ENCODE data around the gene SDHB.
A peak's percentile ranks its signal among the peaks of the same experiment; 100 is the strongest.
"Not testable (repeated sequence)": the region's sequence is repeated elsewhere in the genome, so short reads cannot be mapped to it uniquely, and the experiment has no call there.

Gene SDHB

DNA sequence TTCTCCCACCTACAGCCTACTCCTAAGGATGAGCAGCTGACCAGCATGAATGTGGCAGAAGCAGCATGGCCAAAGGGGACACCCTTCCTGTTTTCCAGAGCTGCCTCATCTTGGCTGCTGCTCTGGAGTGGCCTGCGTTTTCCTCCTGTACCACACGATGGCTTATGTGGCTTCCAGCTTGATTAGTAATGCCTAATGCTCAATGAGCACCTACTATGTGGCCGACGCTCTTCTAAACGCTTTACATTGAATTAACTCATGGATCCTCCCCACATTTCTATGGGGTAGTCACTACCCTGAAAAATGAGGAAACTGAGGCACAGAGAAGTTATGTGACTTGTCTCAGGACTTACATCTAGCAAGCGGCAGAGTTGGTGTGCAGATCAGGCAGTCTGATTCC is 18.0 kb upstream of the SDHB start:
- DNase-seq, result no peak

- DNase-seq, result no peak
Measured at GRCh38 chr1:17070163-17070525, 16.3 kb upstream of the SDHB start.

- no peak for DNase-seq
Measured at GRCh38 chr1:17069452-17070162, 15.8 kb upstream of the SDHB start.

GRCh38 chr1:17068789-17069188 is 15.0 kb upstream of the SDHB start:
- DNase-seq, result no peak

DNA sequence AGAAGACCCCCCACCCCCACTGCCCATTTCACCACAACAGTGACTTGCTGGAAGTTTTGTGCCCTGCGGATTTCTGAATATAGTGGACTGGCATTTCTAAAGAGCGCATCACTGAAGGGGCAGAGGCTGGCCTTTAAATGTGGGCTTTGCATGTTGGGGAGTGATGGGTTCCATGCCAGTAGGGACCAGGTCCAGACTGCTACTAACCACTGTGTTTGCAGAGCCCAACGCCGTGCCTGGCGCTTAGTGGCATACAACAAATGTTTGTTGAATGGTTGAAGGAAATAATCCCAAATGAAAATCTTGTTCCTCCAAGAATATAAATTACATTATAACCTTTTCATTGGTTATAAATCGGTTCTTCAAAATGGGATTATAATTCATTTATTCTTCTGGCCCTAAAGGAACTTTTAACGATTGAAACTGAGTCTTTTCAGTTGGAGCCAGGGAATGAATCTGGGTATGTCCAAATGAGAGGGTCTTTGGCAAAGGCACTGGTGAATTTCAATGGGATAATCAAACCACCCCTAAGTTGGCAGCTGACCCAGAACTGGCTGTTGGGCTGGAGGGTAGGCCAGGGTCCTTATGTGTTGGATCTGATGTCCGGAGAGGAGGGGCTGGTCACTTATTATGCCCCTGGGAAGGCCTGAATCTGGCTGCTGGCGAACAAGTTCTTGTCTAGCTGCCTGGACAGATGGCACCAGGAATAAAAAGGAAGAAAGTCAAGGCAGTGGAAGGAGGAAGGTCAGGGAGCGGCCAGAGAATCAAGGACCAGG is 13.8 kb upstream of the SDHB start:
- DNase-seq, result no peak

DNA sequence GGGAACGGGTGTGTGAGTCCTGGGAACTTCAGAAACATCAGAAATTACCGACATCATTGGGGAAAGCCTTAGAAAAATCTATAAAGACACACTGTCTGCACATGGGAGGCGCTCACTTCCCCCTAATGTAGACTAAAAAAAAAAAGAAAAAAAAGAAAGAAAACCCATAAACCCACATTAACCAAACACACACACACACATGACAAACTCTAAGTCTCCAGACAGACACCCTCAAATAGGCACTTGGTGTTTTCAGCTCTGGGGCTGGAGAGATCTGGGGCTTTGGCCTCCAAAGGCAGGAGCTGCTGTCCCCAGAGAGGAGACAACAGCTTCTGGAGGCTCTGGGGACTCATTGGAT is 13.2 kb upstream of the SDHB start:
- DNase-seq, result no peak

- DNase-seq, result no peak
Measured at GRCh38 chr1:17066361-17067068, 12.7 kb upstream of the SDHB start.

DNA sequence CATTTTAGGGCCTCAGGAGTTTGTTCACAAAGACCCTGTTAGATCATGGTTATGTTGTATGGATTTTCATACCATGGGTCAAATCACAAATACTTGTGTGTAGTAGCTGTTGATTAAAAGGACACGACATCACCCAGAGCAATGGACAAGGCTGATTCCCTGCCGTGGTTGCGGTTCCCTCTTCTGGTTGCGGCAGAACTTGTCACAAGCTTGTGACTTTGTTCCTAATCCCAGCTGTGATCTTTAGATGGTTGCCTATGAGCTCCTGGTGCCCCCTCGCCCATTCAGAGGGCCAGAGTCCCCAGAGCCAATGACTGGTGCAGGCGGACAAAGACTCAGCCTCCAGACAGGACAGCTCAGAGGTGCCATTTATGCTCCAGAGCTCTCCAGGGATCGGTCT is 11.8 kb upstream of the SDHB start:
- no peak for DNase-seq

- DNase-seq, result not testable (repeated sequence)
Measured at GRCh38 chr1:17062751-17063150, 8.9 kb upstream of the SDHB start.

- DNase-seq, result no peak
Measured at GRCh38 chr1:17061892-17062291, 8.1 kb upstream of the SDHB start.

- DNase-seq, result no peak
Measured at GRCh38 chr1:17061486-17061885, 7.7 kb upstream of the SDHB start.

DNA sequence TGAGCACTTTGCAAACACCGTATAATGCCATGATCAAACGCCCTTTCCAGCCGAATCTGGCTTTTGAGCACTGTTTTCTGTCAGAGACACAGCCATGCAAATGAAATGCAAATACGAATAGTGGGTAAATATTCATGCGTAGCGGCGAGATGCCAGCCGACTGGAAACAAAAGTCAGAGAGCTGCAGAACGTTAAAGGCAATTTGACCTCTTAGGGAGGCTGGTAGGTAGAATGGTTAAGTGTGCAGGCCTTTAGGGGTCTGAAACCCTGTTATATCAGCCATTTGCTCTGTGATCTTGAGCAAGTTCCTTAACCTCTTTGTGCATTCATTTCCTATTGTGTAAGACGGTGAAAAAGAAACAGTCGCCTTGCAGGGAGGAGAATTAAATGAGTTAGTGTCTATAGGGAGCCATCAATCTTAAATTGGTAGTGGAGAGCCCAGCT is 6.5 kb upstream of the SDHB start:
- DNase-seq, result no peak

DNA sequence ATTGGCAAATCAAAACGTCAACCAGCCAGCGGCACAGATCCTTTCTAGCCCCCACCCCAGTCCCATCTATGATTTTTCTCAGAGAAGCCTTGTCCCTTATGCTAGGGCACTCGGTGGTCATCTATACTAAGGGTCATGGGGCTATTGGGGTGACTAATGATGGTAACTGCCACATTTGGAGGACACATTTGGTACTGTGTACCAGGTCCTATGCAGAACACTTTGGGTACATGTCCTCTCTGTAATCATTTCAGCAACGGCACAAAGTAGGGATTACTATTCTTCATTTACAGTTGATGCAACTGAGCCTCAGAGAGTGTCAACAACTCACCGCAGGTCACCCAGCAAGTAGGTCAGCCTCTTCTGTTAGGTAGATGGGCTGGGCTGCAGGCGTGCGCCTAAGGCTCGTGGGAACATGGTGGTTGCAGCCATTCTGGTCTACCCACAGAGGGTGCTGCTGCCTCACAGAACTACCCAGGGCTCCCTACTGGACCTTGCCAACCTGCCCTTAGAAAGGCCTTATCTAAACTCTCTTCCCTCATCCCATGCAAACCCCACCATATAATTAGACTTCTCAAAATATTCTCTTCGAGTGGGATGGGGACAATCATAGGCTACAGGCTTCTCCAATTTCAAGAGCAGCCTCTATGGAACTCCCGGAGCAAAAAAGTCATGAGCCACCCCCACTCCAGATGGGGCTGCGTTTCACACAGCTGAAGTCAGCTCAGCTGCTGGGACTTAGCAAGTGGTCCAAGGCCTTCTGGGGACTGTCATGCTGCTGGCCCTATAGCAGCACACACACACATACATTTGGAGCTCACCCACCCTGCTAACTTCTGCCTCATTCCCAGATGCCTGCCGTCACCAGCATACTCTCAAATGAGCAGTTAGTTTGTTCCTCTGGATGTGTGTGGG is 5.8 kb upstream of the SDHB start:
- peak; percentile 73 for DNase-seq

GRCh38 chr1:17056551-17056950 is 2.7 kb upstream of the SDHB start:
- no peak for DNase-seq

- no peak for DNase-seq
Measured at GRCh38 chr1:17055801-17056200, 2.0 kb upstream of the SDHB start.

- DNase-seq, result no peak
Measured at GRCh38 chr1:17053086-17053684, 647 bp downstream of the SDHB start.

- DNase-seq, result no peak
Measured at GRCh38 chr1:17052641-17053040, 1.2 kb downstream of the SDHB start.

DNA sequence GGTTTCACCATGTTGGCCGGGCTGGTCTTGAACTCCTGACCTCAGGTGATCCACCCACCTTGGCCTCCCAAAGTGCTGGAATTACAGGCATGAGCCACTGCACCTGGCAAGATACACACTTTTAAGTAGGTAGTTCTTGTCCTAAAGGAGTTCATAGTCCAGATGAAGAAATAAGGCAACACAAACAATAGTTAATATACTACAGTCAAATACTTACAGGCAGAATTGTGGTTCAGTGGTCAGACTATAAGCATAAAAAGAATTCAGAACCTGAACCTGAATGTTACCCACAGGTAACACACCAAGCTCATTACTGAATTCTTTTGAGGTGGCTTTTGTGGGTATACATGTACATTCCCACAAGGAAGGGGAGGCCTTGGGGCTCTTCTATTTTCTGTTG is 1.8 kb downstream of the SDHB start:
- DNase-seq, result no peak

DNA sequence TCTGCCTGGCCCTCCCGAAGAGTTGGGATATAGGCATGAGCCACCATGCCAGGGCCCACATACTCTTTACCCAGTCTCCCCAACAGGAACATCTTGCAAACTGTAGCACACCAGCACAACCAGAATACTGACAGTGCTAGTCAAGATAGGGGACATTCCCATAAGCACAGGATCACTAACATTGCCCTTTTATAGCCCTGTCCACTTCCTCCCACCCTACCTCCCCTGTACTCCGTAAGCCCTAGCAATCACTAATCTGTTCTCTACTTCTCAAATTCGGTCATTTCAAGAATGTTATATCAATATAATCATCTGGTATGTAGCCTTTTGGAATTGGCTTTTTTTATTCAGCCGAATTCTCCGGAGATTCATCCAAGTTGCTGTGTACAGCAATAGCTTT is 5.9 kb downstream of the SDHB start:
- DNase-seq, result no peak

DNA sequence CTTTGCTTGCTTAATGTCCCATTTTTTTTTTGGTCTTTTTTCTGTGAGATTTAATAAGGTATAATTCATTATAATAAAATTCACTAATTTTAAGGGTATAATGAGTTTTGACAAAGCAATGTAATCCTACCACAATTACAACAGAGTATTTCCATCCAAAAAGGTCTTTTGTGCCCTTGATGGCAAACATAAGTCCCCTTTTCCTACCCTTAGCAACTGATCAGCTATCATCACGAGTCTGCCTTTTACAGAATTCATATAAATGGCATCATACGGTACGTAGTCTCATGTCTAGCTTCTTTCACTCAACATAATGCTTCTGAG is 7.5 kb downstream of the SDHB start:
- no peak for DNase-seq

DNA sequence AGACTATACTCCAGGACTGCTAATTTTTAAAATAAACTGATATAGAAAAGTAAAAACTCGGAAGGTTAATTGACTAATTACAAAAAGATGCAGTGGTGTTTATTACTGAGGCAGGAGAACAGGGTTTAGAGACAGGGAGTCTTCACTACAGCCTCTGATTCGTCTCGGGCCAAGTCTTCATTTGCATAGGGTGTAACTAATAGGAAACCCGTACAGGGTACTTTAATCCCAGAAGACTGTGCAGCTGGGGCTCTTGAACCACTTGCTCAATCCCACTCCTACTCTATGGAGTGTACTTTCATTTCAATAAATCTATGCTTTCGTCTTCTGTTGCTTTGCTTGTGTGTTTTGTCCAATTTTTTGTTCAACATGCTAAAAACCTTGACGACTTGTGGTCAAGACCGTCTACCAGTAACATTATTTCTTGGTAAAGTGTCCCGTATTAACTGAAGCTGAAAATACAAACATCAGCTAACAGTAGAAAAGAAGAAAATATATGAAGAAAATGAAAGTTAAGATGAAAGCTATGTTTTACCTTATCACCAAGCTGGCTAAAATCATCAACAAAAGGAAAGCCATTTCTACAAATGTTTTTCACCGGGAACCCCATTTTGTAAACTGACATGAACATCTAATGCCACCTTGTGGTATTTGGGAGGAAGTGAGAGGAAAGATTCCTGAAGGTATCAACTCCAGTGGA is 8.0 kb downstream of the SDHB start:
- peak; percentile 57 for DNase-seq

- no peak for DNase-seq
Measured at GRCh38 chr1:17045150-17045549, 8.7 kb downstream of the SDHB start.

Measured in retina (tissue), 1 donor.